Panc1 (cell line): ENCODE data around the gene ITGB5. TPM values are rescaled to one million over a fixed set of nuclear protein-coding genes. Genes with fewer than 3 reads are reported as not detected.

Source experiments
- ATAC-seq: fragments of 200-7000 bp; cut with Tn5 transposase; 2 replicates; pipeline ENCODE4 v1.9.1; 2020; ENCODE audit warnings: mild to moderate bottlenecking, moderate library complexity
- BruUV-seq: library from RNA; stranded (reverse); fragments of 400-500 nt; replicated peaks from 2 replicates; lab custom pipeline; 2021; lab: Mats Ljungman, UMichigan
- CTCF ChIA-PET: fragments of 300-600 bp; sonication (Branson Sonifier 250); formaldehyde crosslinking; loops from one replicate; lab custom pipeline; 2022; ENCODE audit warnings: antibody characterized with exemption; lab: Charles Lee
- POLR2A ChIA-PET: fragments of 300-600 bp; sonication (Branson Sonifier 250); formaldehyde crosslinking; loops from one replicate; lab custom pipeline; 2022; ENCODE audit warnings: antibody characterized with exemption; lab: Charles Lee
- DNase-seq: peaks from one replicate; pipeline ENCODE4 v3.0.0-alpha.2; 2010; ENCODE audit warnings: low read depth, low spot score
- H3K27ac ChIP-seq: 2 replicates; pipeline ENCODE4 v1.5.1; 2011; ENCODE audit warnings: mild to moderate bottlenecking, low read length, inconsistent platforms
- H3K27me3 ChIP-seq: fragments of 200-500 bp; sonication (Bioruptor generic); 2 replicates; pipeline ENCODE4 v1.6.0; 2014; ENCODE audit warnings: low read length, inconsistent platforms; ENCODE audit not compliant: control insufficient read depth, insufficient read depth
- H3K36me3 ChIP-seq: fragments of 200-500 bp; sonication (Bioruptor generic); 2 replicates; pipeline ENCODE4 v1.5.1; 2014; ENCODE audit warnings: inconsistent platforms, mild to moderate bottlenecking, low read length, moderate library complexity; ENCODE audit not compliant: control insufficient read depth, insufficient read depth
- H3K4me1 ChIP-seq: 2 replicates; pipeline ENCODE4 v1.5.1; 2011; ENCODE audit warnings: inconsistent platforms, mild to moderate bottlenecking, low read length, moderate library complexity; ENCODE audit not compliant: control insufficient read depth, insufficient read depth
- H3K4me3 ChIP-seq, 2 experiments: 2 replicates each; pipeline ENCODE4 v1.5.1; 2011 to 2012; ENCODE audit warnings: low read depth in 2 of 2, low read length in 2 of 2, mild to moderate bottlenecking in 2 of 2, inconsistent platforms in 1 of 2, moderate library complexity in 1 of 2
- H3K9me3 ChIP-seq: fragments of 200-500 bp; sonication (Bioruptor generic); 2 replicates; pipeline ENCODE4 v1.5.1; 2014; ENCODE audit warnings: low read depth, mild to moderate bottlenecking, inconsistent platforms, low read length, moderate library complexity; ENCODE audit not compliant: control insufficient read depth, insufficient read depth
- POLR2AphosphoS5 ChIP-seq: IDR thresholded peaks from 2 replicates; pipeline ENCODE4 v1.6.1; 2012; ENCODE audit warnings: mild to moderate bottlenecking, low read depth, low read length, moderate library complexity
- SIN3A ChIP-seq: IDR thresholded peaks from 2 replicates; pipeline ENCODE4 v1.6.1; 2012; ENCODE audit warnings: low read depth, mild to moderate bottlenecking, low read length, moderate library complexity, borderline replicate concordance; ENCODE audit not compliant: insufficient read depth
- TCF7L2 ChIP-seq: IDR thresholded peaks from 2 replicates; pipeline ENCODE4 v1.6.1; 2011; ENCODE audit warnings: mild to moderate bottlenecking, low read depth, low read length, inconsistent platforms
- in situ Hi-C: cut with HindIII; loops from 2 replicates; pipeline ENCODE4 v1.10.0; 2016; ENCODE audit warnings: low sequenced_read_pairs, low pct_unique_long_range_greater_than_20kb
- intact Hi-C: fragments of 100-400 bp; cut with micrococcal nuclease; formaldehyde crosslinking; loops from one replicate; pipeline ENCODE4 v1.10.0; 2022; ENCODE audit not compliant: unreplicated experiment
- total RNA-seq: library from RNA; stranded (reverse); gene quantifications from one replicate; pipeline ENCODE4 v1.2.1, GENCODE V29; 2021; ENCODE audit not compliant: unreplicated experiment
- TF ChIP-seq, protein P1 (sequence below): fragments of 450-650 bp; IDR thresholded peaks from 2 replicates; pipeline ENCODE4 v1.5.1; 2017; ENCODE audit warnings: mild to moderate bottlenecking
- TF ChIP-seq, protein P2 (sequence below), 2 experiments: IDR thresholded peaks; 2 replicates each; pipeline ENCODE4 v1.6.1; 2011 to 2012; ENCODE audit warnings: low read depth in 2 of 2, control low read depth in 1 of 2, low read length in 1 of 2, mild to moderate bottlenecking in 1 of 2, moderate library complexity in 1 of 2; ENCODE audit not compliant: insufficient read depth in 1 of 2

ITGB5 gene
- total RNA-seq, 1 experiment from 2014 or later: 446 TPM

DNA sequence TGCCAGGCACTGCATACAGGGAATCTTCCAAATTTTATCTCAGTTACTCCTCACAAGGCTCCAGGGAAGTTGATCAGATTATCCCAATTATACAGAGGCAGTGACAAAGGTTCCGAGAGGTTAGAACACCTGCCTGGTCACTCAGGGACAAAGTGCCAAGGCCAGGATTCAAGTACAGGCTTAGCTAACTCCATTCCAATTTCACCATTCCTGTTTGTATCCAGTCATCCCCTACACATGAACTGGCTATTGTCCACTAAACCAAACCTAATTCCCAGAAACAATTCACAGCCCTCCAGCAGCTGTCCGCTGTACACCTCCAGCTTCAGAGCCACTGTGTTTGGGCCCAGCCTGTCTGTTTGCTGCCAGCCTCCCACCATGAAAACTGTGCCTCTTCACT, 31.4 kb upstream of the ITGB5 start:
- no TSS peak for BruUV-seq
- TF ChIP-seq SIN3A (no peak), TCF7L2 (no peak), POLR2AphosphoS5 (no peak)
- TF ChIP-seq, protein P1, sequence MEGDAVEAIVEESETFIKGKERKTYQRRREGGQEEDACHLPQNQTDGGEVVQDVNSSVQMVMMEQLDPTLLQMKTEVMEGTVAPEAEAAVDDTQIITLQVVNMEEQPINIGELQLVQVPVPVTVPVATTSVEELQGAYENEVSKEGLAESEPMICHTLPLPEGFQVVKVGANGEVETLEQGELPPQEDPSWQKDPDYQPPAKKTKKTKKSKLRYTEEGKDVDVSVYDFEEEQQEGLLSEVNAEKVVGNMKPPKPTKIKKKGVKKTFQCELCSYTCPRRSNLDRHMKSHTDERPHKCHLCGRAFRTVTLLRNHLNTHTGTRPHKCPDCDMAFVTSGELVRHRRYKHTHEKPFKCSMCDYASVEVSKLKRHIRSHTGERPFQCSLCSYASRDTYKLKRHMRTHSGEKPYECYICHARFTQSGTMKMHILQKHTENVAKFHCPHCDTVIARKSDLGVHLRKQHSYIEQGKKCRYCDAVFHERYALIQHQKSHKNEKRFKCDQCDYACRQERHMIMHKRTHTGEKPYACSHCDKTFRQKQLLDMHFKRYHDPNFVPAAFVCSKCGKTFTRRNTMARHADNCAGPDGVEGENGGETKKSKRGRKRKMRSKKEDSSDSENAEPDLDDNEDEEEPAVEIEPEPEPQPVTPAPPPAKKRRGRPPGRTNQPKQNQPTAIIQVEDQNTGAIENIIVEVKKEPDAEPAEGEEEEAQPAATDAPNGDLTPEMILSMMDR: no peak
- TF ChIP-seq, protein P2, sequence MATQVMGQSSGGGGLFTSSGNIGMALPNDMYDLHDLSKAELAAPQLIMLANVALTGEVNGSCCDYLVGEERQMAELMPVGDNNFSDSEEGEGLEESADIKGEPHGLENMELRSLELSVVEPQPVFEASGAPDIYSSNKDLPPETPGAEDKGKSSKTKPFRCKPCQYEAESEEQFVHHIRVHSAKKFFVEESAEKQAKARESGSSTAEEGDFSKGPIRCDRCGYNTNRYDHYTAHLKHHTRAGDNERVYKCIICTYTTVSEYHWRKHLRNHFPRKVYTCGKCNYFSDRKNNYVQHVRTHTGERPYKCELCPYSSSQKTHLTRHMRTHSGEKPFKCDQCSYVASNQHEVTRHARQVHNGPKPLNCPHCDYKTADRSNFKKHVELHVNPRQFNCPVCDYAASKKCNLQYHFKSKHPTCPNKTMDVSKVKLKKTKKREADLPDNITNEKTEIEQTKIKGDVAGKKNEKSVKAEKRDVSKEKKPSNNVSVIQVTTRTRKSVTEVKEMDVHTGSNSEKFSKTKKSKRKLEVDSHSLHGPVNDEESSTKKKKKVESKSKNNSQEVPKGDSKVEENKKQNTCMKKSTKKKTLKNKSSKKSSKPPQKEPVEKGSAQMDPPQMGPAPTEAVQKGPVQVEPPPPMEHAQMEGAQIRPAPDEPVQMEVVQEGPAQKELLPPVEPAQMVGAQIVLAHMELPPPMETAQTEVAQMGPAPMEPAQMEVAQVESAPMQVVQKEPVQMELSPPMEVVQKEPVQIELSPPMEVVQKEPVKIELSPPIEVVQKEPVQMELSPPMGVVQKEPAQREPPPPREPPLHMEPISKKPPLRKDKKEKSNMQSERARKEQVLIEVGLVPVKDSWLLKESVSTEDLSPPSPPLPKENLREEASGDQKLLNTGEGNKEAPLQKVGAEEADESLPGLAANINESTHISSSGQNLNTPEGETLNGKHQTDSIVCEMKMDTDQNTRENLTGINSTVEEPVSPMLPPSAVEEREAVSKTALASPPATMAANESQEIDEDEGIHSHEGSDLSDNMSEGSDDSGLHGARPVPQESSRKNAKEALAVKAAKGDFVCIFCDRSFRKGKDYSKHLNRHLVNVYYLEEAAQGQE (IDR thresholded peaks at IDR 0.05; ENCODE audit: insufficient read depth in 1 of 2, low read depth in 2 of 2, low read length in 1 of 2): no peak
- CTCF ChIA-PET: interaction anchor here (0.6 kb wide), 1 partner anchor 572 kb away, joined by 4 read pairs; no protein-coding TSS in a partner anchor
- intact Hi-C loops: no loop called here
- POLR2A ChIA-PET: no interaction called here
- H3K27me3 ChIP-seq: no peaks in the 10 kb centered on the region
- in situ Hi-C loops: no loop called here
- no peak overlapping the region for H3K4me3 ChIP-seq
- H3K36me3 ChIP-seq: no peaks in the 10 kb centered on the region
- no peaks in the 10 kb centered on the region for H3K9me3 ChIP-seq
- no peaks in the 10 kb centered on the region for H3K4me1 ChIP-seq
- ATAC-seq: no peak
- no peak for DNase-seq
- no peak overlapping the region for H3K27ac ChIP-seq

DNA sequence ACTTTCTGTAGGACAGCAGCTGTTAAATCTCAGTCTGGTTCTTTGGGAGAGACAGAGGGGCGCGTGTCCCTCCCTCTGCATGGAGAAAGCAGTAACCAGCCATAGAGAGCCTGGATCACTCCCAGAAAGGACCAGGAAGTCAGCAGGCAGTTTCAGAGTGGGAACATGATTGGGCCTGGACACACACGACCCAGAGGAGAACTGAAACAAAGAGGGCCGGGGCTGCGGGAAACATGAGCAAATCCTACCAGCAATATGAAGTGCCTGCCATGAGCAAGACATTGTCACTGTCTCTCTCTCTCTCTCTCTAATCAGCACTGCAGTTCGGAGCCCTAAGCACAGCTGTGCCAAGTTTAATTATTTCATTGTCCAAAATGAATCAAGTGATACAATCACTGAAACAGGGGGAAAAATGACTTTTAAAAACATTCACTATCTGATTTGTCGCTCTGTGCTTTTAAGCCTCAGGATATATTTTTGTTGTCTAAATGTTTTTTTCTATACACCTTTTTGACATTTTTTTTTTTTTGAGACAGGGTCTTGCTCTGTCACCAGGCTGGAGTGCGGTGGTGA, 29.8 kb upstream of the ITGB5 start:
- Histone ChIP-seq H3K27me3 (no peaks in the 10 kb centered on the region), H3K4me1 (no peaks in the 10 kb centered on the region), H3K27ac (no peak overlapping the region), H3K36me3 (no peaks in the 10 kb centered on the region), H3K4me3 (no peak overlapping the region), H3K9me3 (no peaks in the 10 kb centered on the region)
- in situ Hi-C loops: no loop called here
- ChIA-PET POLR2A (no interaction called here), CTCF (no interaction called here)
- intact Hi-C loops: no loop called here
- ATAC-seq: no peak
- BruUV-seq: no TSS peak
- TF ChIP-seq, protein P2 (IDR thresholded peaks at IDR 0.05; ENCODE audit: insufficient read depth in 1 of 2, low read depth in 2 of 2, low read length in 1 of 2): no peak
- TF ChIP-seq SIN3A: no peak
- no peak for TF ChIP-seq POLR2AphosphoS5
- TF ChIP-seq, protein P1: no peak
- no peak for TF ChIP-seq TCF7L2
- DNase-seq: no peak
